Measurements from ENCODE around the gene RFX2. TPM values are rescaled to one million over a fixed set of nuclear protein-coding genes. Genes with fewer than 3 reads are reported as not detected.

The RFX2 gene
- total and polyA plus RNA-seq, 9 of the 15 experiments (the other 6 are each of a cell fraction or from before 2014, with no cell fraction given): 3.6 to 18.7 (median 8.7) TPM

DNA sequence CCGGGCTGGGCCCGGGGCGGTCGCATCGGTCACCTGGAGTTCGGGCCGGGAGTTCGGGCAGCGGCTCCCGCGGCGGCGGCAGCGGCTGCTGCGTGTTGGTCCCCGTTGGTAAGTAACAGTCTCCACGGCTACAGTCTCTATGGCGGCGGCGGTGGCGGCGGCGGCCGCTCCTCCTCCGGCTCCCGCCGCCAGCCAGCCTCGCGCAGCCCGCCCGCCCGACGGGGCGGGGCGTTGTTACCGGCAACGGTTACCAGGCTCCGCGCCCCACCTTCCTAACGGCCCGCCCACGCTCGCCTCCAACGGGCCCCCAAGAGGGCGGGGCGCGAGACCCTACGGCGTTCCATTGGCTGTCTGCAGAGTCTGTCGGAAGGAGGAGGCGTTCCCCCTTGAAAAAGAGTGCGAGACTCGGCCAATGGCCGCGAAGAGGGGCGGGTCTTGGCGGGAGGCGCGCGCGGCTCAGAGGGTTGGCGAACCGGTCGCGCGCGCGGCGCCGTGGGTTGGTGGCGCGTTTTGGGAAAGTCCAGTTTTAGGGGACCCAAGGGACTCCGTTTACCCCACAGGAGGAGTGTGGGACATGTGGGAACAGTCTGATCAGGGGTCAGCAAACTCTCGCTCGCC is at the start of gene RFX2 (continued):
- TF ChIP-seq, protein P1, sequence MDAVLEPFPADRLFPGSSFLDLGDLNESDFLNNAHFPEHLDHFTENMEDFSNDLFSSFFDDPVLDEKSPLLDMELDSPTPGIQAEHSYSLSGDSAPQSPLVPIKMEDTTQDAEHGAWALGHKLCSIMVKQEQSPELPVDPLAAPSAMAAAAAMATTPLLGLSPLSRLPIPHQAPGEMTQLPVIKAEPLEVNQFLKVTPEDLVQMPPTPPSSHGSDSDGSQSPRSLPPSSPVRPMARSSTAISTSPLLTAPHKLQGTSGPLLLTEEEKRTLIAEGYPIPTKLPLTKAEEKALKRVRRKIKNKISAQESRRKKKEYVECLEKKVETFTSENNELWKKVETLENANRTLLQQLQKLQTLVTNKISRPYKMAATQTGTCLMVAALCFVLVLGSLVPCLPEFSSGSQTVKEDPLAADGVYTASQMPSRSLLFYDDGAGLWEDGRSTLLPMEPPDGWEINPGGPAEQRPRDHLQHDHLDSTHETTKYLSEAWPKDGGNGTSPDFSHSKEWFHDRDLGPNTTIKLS (IDR thresholded peaks at IDR 0.05; ENCODE audit: borderline replicate concordance, low read depth): peak; percentile 26; the same call in 1 of the 2 replicates
- TF ChIP-seq NRF1 (conservative IDR thresholded peaks at IDR 0.05 in 1 of 2, IDR thresholded peaks at IDR 0.05 in 1 of 2): peak; percentile 90 to 91
- no peak for TF ChIP-seq ZNF184 (CRISPR knock-in tag; IDR thresholded peaks at IDR 0.05)
- no peak for TF ChIP-seq DIDO1 (tag; IDR thresholded peaks at IDR 0.05; ENCODE audit: low read depth)
- TF ChIP-seq ZNF239 (CRISPR knock-in tag; IDR thresholded peaks at IDR 0.05): no peak
- TF ChIP-seq TEAD1 (CRISPR knock-in tag; IDR thresholded peaks at IDR 0.05): 0 out of 4 replicates have a peak, but pooled peaks of 1 of the 2 experiments have one; percentile 10
- TF ChIP-seq CSDE1 (IDR thresholded peaks at IDR 0.05): peak in 1 of 2 experiments; percentile 83; a peak in 2 of 4 replicates
- TF ChIP-seq POLR2A (conservative IDR thresholded peaks at IDR 0.05): peak; percentile 89
- peak; percentile 80 for TF ChIP-seq ASH1L (IDR thresholded peaks at IDR 0.05; ENCODE audit: borderline replicate concordance, low read depth, partially characterized antibody)
- TF ChIP-seq RBM39 (optimal IDR thresholded peaks at IDR 0.05; ENCODE audit: low read depth, low read length): no peak
- TF ChIP-seq, protein P2, sequence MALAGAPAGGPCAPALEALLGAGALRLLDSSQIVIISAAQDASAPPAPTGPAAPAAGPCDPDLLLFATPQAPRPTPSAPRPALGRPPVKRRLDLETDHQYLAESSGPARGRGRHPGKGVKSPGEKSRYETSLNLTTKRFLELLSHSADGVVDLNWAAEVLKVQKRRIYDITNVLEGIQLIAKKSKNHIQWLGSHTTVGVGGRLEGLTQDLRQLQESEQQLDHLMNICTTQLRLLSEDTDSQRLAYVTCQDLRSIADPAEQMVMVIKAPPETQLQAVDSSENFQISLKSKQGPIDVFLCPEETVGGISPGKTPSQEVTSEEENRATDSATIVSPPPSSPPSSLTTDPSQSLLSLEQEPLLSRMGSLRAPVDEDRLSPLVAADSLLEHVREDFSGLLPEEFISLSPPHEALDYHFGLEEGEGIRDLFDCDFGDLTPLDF (CRISPR knock-in tag; IDR thresholded peaks at IDR 0.05): peak; percentile 84
- no peak for TF ChIP-seq SNRNP70 (optimal IDR thresholded peaks at IDR 0.05; ENCODE audit: low read depth, low read length)
- TF ChIP-seq, protein P3, sequence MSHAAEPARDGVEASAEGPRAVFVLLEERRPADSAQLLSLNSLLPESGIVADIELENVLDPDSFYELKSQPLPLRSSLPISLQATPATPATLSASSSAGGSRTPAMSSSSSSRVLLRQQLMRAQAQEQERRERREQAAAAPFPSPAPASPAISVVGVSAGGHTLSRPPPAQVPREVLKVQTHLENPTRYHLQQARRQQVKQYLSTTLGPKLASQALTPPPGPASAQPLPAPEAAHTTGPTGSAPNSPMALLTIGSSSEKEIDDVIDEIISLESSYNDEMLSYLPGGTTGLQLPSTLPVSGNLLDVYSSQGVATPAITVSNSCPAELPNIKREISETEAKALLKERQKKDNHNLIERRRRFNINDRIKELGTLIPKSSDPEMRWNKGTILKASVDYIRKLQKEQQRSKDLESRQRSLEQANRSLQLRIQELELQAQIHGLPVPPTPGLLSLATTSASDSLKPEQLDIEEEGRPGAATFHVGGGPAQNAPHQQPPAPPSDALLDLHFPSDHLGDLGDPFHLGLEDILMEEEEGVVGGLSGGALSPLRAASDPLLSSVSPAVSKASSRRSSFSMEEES (CRISPR knock-in tag; IDR thresholded peaks at IDR 0.05): no peak
